Stimulated activated CD4-positive, alpha-beta T cell treated with anti-CD3 and anti-CD28 coated beads, Interleukin-4, amount 100 ng/mL, for 1 hour (primary cell): ENCODE measurements around the gene METTL4.

Experiments used
- DNase-seq: peaks from one replicate; pipeline ENCODE4 v3.0.0-alpha.2; 2020

Gene METTL4, protein sequence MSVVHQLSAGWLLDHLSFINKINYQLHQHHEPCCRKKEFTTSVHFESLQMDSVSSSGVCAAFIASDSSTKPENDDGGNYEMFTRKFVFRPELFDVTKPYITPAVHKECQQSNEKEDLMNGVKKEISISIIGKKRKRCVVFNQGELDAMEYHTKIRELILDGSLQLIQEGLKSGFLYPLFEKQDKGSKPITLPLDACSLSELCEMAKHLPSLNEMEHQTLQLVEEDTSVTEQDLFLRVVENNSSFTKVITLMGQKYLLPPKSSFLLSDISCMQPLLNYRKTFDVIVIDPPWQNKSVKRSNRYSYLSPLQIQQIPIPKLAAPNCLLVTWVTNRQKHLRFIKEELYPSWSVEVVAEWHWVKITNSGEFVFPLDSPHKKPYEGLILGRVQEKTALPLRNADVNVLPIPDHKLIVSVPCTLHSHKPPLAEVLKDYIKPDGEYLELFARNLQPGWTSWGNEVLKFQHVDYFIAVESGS

DNA sequence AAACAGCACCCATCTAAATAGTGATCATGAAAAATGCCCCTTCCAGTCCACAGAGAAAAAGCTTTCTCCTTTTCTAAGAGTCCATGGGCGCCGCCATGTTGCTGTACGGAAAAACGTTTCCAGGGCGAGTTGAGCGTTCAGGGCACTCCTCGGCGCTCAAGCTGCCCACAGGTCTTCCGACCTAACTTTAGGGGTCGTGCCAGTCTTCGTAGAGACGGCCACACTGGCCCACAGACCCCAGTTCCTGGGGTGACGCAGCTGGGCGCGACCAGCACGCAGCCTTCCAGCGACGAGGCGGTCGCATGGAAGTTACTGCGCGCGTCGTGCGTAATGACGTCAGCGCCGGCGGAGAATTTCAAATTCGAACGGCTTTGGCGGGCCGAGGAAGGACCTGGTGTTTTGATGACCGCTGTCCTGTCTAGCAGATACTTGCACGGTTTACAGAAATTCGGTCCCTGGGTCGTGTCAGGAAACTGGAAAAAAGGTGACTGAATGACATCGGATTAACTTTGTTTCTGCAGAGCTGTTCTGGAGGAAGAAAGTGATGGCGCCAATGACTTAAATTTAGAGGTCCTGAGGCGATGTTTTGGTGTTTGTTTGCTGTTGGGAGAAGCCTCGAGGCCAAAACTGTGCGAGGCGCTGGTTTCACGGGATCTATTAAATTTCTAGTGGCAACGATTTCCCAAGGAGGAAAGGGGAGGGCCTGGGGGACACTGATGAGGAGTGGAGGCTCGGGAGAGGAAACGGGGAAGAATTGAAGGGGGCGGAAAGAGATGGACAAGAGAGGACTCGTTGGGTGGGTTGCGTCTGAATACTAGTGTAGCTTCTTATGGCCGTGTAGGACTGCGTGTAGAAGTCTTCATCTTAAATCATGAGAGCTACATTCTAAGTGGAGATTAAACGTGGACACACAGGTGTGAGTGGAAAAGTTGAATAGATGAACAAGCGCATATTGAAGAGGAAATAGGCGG lies at the start of gene METTL4, which contains the start of gene NDC80:
METTL4 (minus strand) TSS at position 306 of the 971 bp plus-strand sequence. CDS start 4,289 bp downstream, outside the sequence.
NDC80 (plus strand) TSS at position 358 of the 971 bp plus-strand sequence. CDS start 1,429 bp downstream, outside the sequence.
- DNase-seq, result peak; percentile 83

DNA sequence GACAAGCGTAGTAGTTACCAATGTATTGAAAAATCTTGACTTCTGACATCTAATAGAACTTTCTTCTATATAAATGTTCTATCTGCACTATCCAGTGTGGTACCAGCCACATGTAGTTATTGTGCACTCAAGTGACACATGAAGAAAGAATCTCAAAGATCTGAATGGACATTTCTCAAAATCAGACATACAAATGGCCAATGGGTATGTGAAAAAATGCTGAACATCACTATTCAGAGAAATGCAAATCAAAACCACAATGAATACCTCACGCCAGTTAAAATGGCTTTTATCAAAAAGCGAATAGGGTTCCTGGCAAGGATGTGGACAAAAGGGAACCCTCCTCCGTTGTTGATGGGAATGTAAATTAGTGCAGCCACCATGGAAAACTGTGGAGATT lies 46.7 kb upstream of the METTL4 start:
- DNase-seq, result no peak

DNA sequence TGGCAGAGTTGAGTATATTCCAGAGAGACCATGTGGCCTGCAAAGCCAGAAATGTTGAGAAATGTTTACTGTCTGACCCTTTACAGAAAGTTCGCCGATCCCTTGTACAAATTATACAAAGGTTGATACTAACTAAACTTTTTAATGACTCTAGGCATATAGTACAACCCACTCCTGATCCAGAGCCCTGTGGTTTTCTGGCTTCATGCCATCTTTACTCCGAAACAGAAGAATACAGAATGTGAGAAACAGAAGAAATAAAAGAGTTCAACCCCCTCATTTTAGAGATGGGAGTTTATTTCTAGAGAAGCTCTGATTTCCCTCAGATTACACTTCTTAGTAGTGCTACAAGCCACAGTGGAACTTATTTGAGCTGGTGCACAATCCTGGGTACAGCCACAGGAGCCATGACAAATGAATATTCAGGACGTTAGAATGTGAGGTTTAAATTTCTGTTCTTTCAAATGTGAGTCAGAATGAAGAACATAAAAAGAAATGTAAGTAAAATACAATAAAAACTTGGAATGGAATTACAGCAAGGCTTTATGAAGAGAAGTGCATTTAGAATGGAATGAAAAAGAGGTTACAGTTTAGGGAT lies 46.2 kb upstream of the METTL4 start:
- no peak for DNase-seq

DNA sequence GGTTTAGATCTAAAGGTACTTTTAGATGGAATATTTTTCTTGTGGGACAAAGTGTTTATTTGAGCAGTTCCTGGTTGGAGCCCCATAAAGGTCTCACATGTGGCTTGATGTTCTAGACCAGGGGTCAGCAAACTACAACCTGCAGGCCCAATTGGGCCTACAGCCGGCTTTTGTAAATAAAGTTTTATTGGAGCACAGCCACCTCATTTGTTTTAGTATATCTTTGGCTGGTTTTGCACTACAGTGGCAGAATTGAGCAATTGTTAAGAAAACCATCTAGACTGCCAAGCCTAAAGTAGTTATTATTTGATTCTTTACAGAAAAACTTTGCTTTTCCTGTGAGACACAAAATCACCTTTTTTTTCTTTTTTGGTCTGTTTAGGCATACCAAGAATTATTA lies 41.7 kb upstream of the METTL4 start:
- no peak for DNase-seq

DNA sequence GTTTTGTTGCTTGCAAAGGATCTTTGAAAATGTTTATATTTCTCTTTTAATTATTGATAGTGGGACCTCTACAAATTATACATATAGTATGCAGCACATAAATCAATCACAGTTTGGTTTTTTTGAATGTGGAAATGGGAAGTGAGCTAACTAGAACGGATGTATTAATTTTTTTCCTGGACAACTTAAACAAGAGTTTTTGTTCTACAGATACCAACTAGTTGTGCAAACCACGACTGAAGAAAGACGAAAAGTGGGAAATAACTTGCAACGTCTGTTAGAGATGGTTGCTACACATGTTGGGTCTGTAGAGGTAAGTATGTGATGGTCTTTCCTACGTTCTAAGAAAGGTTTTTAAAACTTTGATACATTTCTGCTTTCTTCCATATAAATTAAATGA lies 39.2 kb upstream of the METTL4 start:
- no peak for DNase-seq

DNA sequence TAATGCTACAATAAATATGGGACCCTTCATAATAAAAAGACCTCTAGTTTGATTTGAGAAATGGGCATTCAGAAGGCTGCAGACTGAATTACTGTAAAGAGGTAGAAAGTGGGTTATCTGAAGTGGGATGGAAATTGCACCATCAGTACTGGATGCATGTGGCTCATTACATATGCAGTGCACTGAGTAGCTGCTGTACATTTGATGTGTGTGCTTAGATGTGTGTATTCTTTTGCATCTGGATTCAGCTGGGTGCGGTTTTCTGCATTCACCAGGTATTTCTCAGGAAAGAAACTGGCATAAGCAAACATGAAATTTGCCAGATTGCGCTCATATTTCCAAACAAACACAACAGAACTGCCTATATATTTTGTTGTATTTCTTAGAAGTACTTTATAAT lies 38.3 kb upstream of the METTL4 start:
- no peak for DNase-seq

DNA sequence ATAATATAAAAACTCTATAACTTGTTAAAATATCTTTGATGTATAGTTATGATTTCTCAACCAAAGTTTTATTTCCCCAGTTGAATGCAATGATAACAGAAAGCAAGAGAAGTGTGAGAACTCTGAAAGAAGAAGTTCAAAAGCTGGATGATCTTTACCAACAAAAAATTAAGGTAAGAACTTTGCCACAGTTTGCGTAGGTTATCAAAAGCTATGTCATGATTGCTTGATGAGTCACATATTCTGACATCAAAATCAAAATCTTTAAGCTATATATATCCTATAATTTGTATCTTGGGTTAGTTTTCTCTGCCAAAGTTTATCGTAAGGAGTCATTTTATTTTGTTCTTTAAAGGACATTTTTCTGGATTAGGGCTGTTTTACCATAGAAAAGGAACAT lies 35.0 kb upstream of the METTL4 start:
- no peak for DNase-seq

DNA sequence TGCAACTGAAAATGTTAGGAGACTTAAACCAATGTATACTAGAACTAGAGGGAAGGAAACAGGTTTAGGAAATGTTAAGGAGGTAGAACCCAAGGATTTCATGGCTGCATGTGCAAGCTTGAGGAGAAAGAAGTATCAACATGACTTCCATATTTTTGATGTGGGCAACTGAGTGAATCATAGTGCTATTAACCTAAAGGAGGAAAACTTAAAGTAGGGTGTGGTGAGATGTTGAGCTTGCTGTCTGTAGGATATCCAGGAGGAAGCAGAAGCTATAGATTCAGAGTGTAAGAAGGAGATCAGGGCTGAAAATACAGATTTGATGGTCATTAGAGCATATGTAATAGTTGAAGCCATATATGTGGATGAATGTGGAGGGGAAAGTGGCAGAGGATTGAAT lies 31.5 kb upstream of the METTL4 start:
- no peak for DNase-seq

DNA sequence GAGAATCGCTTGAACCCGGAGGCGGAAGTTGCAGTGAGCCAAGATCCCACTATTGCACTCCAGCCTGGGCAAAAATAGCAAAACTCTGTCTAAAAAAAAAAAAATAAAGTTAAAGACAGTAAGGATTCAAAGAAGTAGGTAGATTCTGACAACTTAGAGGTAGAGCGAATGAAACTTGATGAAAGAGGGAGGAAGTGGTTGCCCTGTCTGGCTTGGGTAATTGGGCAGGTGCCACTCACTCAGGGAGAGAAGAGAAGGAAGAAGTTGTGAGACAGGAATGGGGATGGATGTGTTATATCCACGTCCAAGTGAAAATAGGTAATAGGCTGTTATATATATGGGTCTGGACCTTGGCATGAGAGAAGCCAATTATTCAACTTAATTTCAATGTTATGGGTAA lies 26.3 kb upstream of the METTL4 start:
- DNase-seq, result no peak

DNA sequence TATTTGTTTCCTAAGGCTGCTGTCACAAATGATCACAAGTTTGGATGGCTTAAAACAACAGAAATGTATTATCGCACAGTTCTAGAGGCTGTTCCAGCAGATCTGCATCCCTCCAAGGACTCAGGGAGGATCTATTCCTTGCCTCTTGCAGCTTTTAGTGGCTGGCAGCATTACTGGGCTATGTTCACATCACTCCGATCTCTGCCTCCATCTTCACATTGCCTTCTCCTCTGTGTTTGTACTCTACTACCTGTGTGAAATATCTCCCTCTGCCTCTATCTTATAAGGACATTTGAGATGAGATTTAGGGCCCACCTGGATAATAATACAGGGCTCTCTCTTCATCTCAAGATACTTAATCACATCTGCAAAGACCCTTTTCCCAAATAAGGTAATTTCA lies 19.0 kb upstream of the METTL4 start:
- DNase-seq, result no peak

DNA sequence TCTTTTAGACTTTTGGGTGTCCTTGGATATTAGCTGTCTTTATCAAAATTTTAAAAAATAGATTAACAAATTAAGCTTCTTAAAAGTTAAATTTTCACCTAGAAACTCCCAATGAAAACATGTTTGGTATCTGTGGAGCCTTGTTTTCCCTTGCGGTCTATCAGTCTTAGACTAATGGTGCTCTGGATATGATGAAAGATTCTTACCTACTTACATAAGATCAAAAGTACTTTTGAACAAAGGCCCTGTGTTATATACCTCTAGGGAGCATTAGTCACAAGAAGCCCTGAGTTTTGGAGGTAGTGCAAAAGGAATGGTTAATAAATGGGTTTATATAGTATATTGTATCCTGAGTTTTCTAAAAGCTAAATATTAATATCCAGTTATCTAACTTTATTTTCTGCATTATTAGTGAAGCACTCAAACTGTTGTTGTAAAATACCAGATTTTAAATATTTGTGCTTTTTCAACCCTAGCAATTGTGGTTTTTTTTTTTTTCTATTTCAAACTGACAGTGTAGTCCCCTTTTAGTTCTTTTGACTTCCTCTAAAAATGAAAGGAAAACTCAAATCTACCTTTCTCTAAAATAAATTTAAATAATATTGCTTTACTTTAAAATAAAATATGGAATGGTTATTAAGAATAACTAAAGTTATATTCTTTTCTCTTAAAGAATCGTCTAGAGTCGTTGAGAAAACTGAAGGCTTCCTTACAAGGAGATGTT lies 18.2 kb upstream of the METTL4 start:
- no peak for DNase-seq

DNA sequence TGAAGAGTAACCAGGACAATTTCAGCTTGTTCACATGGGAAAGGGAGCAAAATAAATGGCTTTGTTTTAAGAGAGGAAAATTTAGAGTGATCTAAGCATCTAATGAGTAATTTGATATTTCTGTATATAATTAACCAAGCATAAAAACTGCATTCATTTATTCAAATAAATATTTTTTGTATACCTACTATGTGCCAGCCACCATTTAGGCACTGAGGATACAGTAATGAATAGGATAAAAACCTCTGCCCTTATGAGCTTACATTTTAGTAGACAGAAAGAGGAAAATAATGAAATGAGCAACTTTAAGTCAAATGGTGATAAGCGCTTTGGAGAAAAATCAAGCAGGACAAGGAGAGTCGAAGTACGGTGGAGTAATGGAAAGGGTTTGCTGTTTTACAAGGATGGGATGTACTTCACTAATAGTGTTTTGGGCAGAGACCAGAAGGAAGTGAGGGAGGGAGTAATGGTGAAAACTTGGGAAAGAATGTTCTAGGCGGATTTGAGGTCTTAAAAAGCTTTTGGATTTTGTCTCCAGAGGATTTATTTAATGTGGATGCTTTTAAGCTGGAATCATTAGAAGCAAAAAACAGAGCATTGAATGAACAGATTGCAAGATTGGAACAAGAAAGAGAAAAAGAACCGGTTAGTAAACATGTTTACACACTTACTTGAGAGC lies 17.5 kb upstream of the METTL4 start:
- DNase-seq, result no peak

DNA sequence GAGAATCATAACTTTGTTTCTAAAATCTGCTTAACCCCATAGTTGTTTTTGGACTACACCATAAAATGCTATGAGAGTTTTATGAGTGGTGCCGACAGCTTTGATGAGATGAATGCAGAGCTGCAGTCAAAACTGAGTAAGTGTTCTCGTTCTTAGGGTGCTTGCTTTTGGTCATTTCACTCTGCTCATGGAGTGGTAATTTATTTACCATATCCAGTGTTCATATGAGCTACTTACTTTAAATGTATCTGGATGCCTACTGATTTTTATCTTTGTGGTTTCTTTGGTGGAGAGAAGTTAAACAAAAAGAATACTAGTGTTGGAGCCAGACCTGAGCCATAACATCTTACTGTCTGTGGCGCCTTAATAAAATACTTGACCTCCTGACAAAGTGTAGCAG lies 16.5 kb upstream of the METTL4 start:
- no peak for DNase-seq

DNA sequence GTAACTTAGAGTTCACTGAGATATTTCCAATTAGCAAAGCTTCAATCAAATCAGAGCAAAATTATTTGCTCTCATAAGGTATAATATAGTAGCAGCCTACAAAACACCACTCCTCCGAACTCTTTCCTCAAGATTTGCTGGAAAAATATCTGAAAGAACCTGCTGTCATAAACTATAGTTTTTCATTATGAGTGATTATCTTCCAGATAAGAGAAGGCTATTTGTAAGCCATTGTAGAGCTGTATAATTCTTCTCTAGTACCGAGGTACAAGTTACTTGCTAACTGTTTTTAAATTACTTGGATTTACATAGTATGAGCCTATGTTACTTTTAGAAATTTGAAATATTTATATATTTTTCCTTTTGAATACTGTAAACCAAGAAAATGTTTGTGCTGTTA lies 2.1 kb upstream of the METTL4 start:
- no peak for DNase-seq

DNA sequence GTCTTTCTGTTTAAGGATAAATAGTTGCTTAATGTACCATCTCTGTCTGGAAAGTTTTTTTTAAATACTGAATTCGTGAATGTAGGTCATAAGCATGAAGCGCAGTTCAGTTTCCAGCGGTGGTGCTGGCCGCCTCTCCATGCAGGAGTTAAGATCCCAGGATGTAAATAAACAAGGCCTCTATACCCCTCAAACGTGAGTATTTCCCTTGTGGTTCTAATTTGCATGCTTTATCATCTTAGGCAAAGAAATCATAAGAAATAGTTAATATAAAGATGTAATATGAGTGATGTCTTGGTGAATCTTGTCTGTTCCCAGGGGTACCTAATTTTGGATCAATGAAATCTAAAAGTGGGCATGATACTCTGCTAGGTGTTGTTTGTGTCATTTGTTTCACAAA lies 1.6 kb upstream of the METTL4 start:
- no peak for DNase-seq

DNA sequence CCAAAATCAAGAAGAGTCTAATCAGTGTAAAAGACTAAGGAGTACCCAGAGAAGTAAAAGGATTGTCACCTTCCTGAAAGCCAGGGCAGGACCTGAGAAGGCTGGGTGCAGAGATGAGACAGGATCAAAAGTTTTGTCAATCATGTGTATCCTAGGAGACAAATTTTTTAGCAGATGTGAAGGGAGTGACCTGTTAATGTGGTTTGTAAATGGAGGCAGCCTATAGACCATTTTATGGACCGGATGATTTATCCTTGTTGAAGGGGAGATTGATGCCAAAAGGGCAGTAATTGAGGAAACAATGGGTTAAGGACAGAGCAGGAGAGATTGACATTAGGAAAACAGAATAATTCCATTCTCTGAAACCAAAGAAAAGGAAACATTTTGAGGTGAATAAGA lies 865 bp upstream of the METTL4 start:
- no peak for DNase-seq

DNA sequence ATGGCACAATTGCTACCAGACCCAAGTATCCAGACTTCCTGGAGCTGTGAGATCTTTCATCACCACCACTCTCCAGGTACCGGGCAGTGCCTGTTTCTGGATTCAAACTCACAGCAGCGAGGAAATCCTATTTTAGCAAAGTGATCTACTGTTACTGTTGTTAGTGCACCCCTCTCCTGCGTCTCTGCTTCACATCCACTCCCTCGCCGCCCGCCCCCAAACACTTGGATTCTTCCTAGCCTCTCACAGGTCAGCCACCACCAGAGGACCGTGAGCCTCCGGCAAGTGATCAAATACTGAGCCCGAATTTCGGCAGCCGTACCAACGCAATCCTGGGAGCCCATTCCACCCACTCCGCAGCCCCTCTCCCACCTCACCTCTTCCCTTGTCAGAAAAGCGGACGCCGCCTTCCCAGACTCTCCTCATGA lies 519 bp downstream of the METTL4 start:
- peak; percentile 50 for DNase-seq

DNA sequence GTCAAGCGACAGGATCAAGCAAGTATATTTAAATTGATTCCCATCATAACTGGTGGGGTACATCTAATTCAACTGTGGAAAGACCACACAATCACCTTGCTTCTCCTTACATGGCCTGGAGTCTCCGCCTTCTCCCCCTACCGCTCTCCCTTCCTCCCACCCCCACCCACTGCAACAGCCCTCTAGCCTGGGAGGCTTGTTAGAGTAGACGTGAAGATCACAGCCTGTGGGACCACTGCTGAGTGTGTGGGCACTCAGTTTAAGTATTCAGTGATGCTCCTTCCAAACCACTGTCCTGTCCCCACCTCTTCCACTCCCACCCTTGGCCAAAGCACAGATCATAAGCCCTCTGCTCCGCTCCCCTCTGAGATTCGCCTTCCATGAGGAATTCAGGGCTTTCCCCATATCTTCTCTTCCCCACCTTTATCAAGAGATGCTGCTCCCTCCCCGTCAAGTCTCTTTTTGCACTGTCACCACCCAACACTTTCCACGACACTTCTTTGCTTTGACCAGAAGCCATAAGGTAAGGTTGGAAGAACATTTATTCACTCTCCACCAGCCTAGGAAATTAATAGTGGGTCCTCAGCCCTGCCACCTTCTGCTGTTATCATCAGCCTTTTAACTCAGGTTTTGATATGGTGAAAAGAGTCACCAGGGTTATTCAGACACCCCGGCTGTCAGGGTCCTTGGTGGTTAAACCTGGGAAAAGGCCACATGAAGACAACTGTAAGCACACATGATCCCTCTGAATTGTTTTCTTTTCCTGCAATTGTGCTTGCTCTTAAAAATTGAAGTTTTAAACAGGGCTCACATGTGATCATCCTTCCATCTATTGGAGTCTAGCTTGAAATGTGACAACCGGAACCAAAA lies 1.7 kb downstream of the METTL4 start:
- no peak for DNase-seq

DNA sequence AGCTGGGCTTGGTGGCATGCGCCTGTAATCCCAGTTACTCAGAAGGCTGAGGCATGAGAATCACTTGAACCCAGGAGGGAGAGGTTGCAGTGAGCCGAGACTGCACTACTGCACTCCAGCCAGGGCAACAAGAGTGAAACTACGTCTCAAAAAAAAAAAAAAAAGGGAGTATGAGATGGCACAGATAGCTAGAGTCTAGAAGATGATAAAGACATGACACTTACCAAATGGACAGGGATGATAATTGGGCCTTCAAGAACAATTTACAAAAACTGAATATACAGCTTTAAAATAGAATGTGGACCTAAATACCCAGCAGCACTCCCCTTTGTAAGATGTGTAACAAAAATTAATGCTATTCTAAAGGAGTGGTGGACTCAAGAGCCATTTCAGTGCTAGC lies 2.7 kb downstream of the METTL4 start:
- DNase-seq, result no peak

DNA sequence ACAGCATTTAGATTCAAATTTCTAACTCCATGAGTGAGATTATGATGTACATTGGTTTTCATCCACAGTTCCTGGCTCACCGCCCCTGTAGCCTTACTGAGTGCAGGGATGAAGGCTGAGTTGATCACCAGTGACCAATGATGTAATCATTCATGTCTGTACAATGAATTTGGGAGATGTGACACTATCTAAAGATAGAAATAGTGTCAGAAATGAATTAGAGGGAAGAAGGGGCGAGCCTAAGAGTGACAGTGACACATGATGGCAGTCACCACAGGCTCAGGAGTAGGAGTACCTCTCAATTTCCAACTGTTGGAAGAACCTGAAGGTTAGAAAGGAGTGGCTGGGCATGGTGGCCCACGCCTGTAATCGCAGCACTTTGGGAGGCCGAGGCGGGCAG lies 3.2 kb downstream of the METTL4 start:
- no peak for DNase-seq

DNA sequence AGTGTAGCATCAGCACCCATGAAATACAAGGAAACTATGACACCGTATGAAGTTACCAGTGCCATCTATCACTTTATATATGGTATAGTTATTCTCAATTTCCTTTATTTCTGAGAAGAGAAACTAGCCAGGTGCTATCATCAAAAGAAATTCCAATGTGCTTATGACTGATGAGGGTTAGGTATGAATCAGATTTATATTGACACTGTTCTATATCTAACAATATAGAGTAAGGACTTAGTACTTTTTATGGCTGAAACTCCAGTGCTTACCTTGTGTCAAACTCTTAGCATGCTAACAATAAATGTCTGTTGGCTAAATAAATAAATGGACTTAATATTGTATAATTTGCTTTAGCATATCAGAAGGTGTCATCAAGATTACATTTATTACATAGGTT lies 6.9 kb downstream of the METTL4 start:
- DNase-seq, result no peak
